Fibroblast of mammary gland (primary cell): ENCODE results near the gene ANXA10.
"Not testable (repeated sequence)": the region's sequence is repeated elsewhere in the genome, so short reads cannot be mapped to it uniquely, and the experiment has no call there.

Experiments
- DNase-seq: peaks from one replicate; pipeline ENCODE4 v3.0.0-alpha.2; 2010; ENCODE audit warnings: low read depth
- H3K4me3 ChIP-seq: 2 replicates; pipeline ENCODE4 v1.5.1; 2011; ENCODE audit warnings: low read depth, mild to moderate bottlenecking, low read length, moderate library complexity; ENCODE audit not compliant: control insufficient read depth
- CTCF ChIP-seq: conservative IDR thresholded peaks from 2 replicates; pipeline ENCODE4 v1.5.1; 2011; ENCODE audit warnings: low read depth, low read length, inconsistent platforms; ENCODE audit not compliant: control insufficient read depth, insufficient read depth

ANXA10 gene

GRCh38 chr4:168126952-168127351, 34.6 kb downstream of the ANXA10 start:
- no peak for DNase-seq
- TF ChIP-seq CTCF, result no peak
- H3K4me3 ChIP-seq, result no peak overlapping the region

GRCh38 chr4:168128601-168129000, 36.3 kb downstream of the ANXA10 start:
- DNase-seq, result no peak
- TF ChIP-seq CTCF, result no peak
- no peak overlapping the region for H3K4me3 ChIP-seq

- no peak for TF ChIP-seq CTCF
- H3K4me3 ChIP-seq, result no peak overlapping the region
- no peak for DNase-seq
Observed at GRCh38 chr4:168129046-168129772, 36.9 kb downstream of the ANXA10 start.

- DNase-seq, result no peak
- TF ChIP-seq CTCF, result no peak
Observed at GRCh38 chr4:168129802-168130201, 37.5 kb downstream of the ANXA10 start.

GRCh38 chr4:168131196-168131595, 38.9 kb downstream of the ANXA10 start:
- TF ChIP-seq CTCF, result no peak
- DNase-seq, result no peak
- H3K4me3 ChIP-seq, result no peak overlapping the region

More at GRCh38 chr4:168129802-168130201, 37.5 kb downstream of the ANXA10 start:
- no peak overlapping the region for H3K4me3 ChIP-seq

- H3K4me3 ChIP-seq, result no peak overlapping the region
- no peak for TF ChIP-seq CTCF
- DNase-seq, result no peak
Observed at GRCh38 chr4:168134651-168135050, 42.3 kb downstream of the ANXA10 start.

- not testable (repeated sequence) for DNase-seq, H3K4me3 ChIP-seq
Observed at GRCh38 chr4:168135860-168136259, 43.5 kb downstream of the ANXA10 start.

GRCh38 chr4:168137695-168138094, 45.4 kb downstream of the ANXA10 start:
- H3K4me3 ChIP-seq, result not testable (repeated sequence)
- peak; percentile 19 for DNase-seq
